ENCODE data around the gene IFNL1.
"Not testable (repeated sequence)": the region's sequence is repeated elsewhere in the genome, so short reads cannot be mapped to it uniquely, and the experiment has no call there.

Gene IFNL1

GRCh38 chr19:39308531-39309304, 12.5 kb downstream of the IFNL1 start:
- no peak for DNase-seq (ENCODE audit: low read depth)

- DNase-seq (ENCODE audit: low read depth): not testable (repeated sequence)
Observed at GRCh38 chr19:39309305-39309670, 13.1 kb downstream of the IFNL1 start.

GRCh38 chr19:39310558-39311311, 14.5 kb downstream of the IFNL1 start:
- DNase-seq (ENCODE audit: low read depth): no peak

GRCh38 chr19:39314016-39314728, 18.0 kb downstream of the IFNL1 start:
- no peak for DNase-seq (ENCODE audit: low read depth)

GRCh38 chr19:39315933-39316332, 19.7 kb downstream of the IFNL1 start:
- no peak for DNase-seq (ENCODE audit: low read depth)

- no peak for DNase-seq (ENCODE audit: low read depth)
Observed at GRCh38 chr19:39316627-39317321, 20.6 kb downstream of the IFNL1 start.

GRCh38 chr19:39317476-39317875, 21.3 kb downstream of the IFNL1 start:
- no peak for DNase-seq (ENCODE audit: low read depth)

- DNase-seq (ENCODE audit: low read depth): no peak
Observed at GRCh38 chr19:39318071-39318470, 21.9 kb downstream of the IFNL1 start.

GRCh38 chr19:39318690-39319089, 22.5 kb downstream of the IFNL1 start:
- no peak for DNase-seq (ENCODE audit: low read depth)

GRCh38 chr19:39319098-39319891, 23.1 kb downstream of the IFNL1 start:
- no peak for DNase-seq (ENCODE audit: low read depth)

GRCh38 chr19:39319892-39320248, 23.7 kb downstream of the IFNL1 start:
- DNase-seq (ENCODE audit: low read depth): no peak

GRCh38 chr19:39321117-39321831, 25.1 kb downstream of the IFNL1 start:
- DNase-seq (ENCODE audit: low read depth): no peak

- no peak for DNase-seq (ENCODE audit: low read depth)
Observed at GRCh38 chr19:39321832-39322176, 25.6 kb downstream of the IFNL1 start.

GRCh38 chr19:39324242-39324842, 28.1 kb downstream of the IFNL1 start:
- DNase-seq (ENCODE audit: low read depth): no peak

GRCh38 chr19:39325778-39326665, 29.8 kb downstream of the IFNL1 start:
- DNase-seq (ENCODE audit: low read depth): no peak

- DNase-seq (ENCODE audit: low read depth): no peak
Observed at GRCh38 chr19:39327363-39328045, 31.3 kb downstream of the IFNL1 start.

GRCh38 chr19:39328046-39328705, 32.0 kb downstream of the IFNL1 start:
- DNase-seq (ENCODE audit: low read depth): peak; percentile 47

- DNase-seq (ENCODE audit: low read depth): no peak
Observed at GRCh38 chr19:39329948-39330347, 33.7 kb downstream of the IFNL1 start.

Data from stromal cell of bone marrow (primary cell).